HUES64 (cell line): Measurements from ENCODE around the gene FOXS1.
"Not testable (repeated sequence)": the region's sequence is repeated elsewhere in the genome, so short reads cannot be mapped to it uniquely, and the experiment has no call there.

Source experiments
- H3K27ac ChIP-seq: 2 replicates; pipeline ENCODE4 v1.7.0; 2013; ENCODE audit warnings: low read depth, low read length, inconsistent platforms
- H3K27me3 ChIP-seq: 2 replicates; pipeline ENCODE4 v1.6.1; 2013; ENCODE audit warnings: mild to moderate bottlenecking, low read length; ENCODE audit not compliant: insufficient read depth
- H3K36me3 ChIP-seq: 2 replicates; pipeline ENCODE4 v1.6.1; 2013; ENCODE audit warnings: mild to moderate bottlenecking, low read length; ENCODE audit not compliant: insufficient read depth
- H3K4me1 ChIP-seq: 2 replicates; pipeline ENCODE4 v1.6.1; 2013; ENCODE audit warnings: mild to moderate bottlenecking, low read length, moderate library complexity; ENCODE audit not compliant: insufficient read depth
- H3K4me3 ChIP-seq: 2 replicates; pipeline ENCODE4 v1.5.1; 2013; ENCODE audit warnings: mild to moderate bottlenecking, low read length, moderate library complexity
- H3K9ac ChIP-seq: 2 replicates; pipeline ENCODE4 v1.6.1; 2013; ENCODE audit warnings: mild to moderate bottlenecking, low read depth, low read length
- H3K9me3 ChIP-seq: 2 replicates; pipeline ENCODE4 v1.6.1; 2013; ENCODE audit warnings: low read depth, low read length; ENCODE audit not compliant: insufficient read depth
- WGBS: fragments of 150-250, 120-280 bp; methylation state at CpG from one replicate; pipeline ENCODE4 v1.1.7; 2013; ENCODE audit warnings: missing lambda C conversion rate; 5-methylcytosine and 5-hydroxymethylcytosine counted together

Gene FOXS1

GRCh38 chr20:31828016-31828415, 17.4 kb downstream of the FOXS1 start:
- not testable (repeated sequence) for H3K9me3 ChIP-seq, H3K4me1 ChIP-seq, H3K27me3 ChIP-seq, H3K4me3 ChIP-seq, H3K36me3 ChIP-seq, H3K9ac ChIP-seq, H3K27ac ChIP-seq
- WGBS = 97% methylated on average over 11 of the region's 11 CpGs

DNA sequence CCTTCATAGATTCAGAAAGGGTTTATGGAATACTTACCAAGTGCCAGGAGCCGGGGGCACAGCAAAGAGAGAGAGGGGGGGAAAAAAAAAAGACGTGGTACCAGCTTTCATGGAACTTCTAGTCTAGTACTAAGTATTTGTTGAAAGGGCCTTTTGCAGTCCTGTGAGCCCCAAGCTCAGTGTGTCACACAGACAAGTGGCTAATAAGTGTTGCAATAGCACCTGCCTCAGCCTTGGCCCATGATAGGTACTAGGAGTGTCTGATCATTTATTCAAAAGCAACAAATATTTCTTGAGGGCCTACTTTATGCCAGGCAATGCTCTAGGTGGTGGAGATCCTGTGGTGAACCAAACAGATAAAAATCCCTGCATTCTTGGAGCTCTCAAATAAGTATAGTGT, 18.3 kb downstream of the FOXS1 start:
- H3K9me3 ChIP-seq = no peaks in the 10 kb centered on the region
- no peaks in the 10 kb centered on the region for H3K36me3 ChIP-seq
- H3K4me3 ChIP-seq = no peak overlapping the region
- H3K4me1 ChIP-seq = no peaks in the 10 kb centered on the region
- no peak overlapping the region for H3K9ac ChIP-seq
- H3K27ac ChIP-seq = no peak overlapping the region
- 78% methylated on average over 2 of the region's 2 CpGs for WGBS
- H3K27me3 ChIP-seq = no peaks in the 10 kb centered on the region

DNA sequence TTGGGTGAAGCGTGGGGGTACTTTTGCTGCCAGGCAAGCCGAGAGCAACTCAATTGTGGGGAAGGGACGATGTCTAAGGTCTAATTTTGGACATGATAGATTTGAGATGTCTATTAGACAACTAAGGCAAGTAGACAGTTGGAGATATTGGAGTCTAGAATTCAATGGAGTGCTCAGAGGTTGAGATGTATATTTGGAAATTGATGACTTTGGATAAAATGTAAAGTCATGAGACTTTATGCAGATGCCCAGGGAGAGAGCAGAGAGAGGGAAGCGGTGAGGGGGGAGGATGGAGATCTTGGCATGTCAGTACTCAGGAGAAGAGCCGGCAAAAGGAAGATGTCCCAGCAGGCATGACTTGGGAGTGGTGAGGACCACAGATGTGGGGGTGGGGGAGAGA, 19.3 kb downstream of the FOXS1 start:
- Histone ChIP-seq H3K9me3 (no peaks in the 10 kb centered on the region), H3K9ac (no peak overlapping the region), H3K4me1 (no peaks in the 10 kb centered on the region), H3K27ac (no peak overlapping the region), H3K4me3 (no peak overlapping the region), H3K36me3 (no peaks in the 10 kb centered on the region), H3K27me3 (no peaks in the 10 kb centered on the region)
- 90% methylated on average over 5 of the region's 5 CpGs for WGBS

DNA sequence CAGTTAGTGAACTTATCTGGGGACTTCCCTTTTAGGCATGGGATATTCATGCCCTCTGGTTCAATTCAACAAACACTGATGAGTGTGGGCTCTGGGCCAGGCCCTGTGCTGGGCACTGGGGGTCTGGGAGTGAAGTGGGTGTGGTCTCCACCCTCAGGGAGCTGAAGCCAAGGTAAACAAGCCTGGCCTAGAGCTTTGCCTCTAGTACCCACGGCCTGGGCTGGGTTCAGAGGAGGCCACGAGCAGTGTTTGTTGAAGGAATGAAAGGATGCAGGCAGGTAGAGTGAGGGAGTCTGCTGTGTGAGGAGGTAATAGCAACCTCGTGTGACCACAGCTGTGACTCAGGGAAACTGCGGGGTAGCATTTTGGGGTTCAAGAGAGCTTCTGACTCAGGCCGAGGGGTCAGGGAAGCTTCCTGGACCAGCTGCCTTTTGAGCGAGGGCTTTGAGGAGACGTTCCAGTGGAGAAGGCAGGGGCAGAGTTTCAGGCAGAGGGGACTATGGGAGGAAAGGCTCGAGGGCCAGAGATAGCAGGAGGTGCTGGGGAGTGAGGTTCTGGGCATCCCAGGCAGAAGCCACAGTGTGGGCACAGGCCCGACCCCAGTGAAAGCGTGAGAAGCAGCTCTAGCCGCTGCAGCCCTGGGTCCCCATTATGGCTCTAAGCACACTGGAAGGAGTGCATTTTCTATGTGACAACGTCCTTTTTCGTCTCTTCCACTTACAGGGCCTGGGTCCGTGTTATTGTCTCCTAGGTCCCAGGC, 20.7 kb downstream of the FOXS1 start:
- H3K4me3 ChIP-seq = no peak overlapping the region
- 87% methylated on average over 14 of the region's 14 CpGs for WGBS
- no peak overlapping the region for H3K27ac ChIP-seq
- no peaks in the 10 kb centered on the region for H3K27me3 ChIP-seq
- H3K9me3 ChIP-seq = no peaks in the 10 kb centered on the region
- no peaks in the 10 kb centered on the region for H3K36me3 ChIP-seq
- H3K9ac ChIP-seq = no peak overlapping the region
- H3K4me1 ChIP-seq = no peaks in the 10 kb centered on the region

GRCh38 chr20:31824125-31824485, 21.3 kb downstream of the FOXS1 start:
- Histone ChIP-seq H3K9ac (no peak overlapping the region), H3K36me3 (no peaks in the 10 kb centered on the region), H3K4me3 (no peak overlapping the region), H3K27me3 (no peaks in the 10 kb centered on the region), H3K4me1 (no peaks in the 10 kb centered on the region), H3K27ac (no peak overlapping the region), H3K9me3 (no peaks in the 10 kb centered on the region)
- WGBS = 90% methylated on average over 4 of the region's 4 CpGs

- Histone ChIP-seq H3K36me3 (no peaks in the 10 kb centered on the region), H3K4me1 (no peaks in the 10 kb centered on the region), H3K4me3 (no peak overlapping the region), H3K27ac (no peak overlapping the region), H3K9ac (no peak overlapping the region), H3K27me3 (no peaks in the 10 kb centered on the region), H3K9me3 (no peaks in the 10 kb centered on the region)
- 80% methylated on average over 14 of the region's 14 CpGs for WGBS
Observed at GRCh38 chr20:31823360-31824124, 21.9 kb downstream of the FOXS1 start.

- H3K9ac ChIP-seq = no peak overlapping the region
- H3K4me3 ChIP-seq = no peak overlapping the region; the same call in 1 of the 2 replicates
- H3K4me1 ChIP-seq = no peaks in the 10 kb centered on the region
Observed at GRCh38 chr20:31822421-31823330, 22.7 kb downstream of the FOXS1 start.

GRCh38 chr20:31821427-31821826, 24.0 kb downstream of the FOXS1 start:
- WGBS = 80% methylated on average over 5 of the region's 5 CpGs
- no peaks in the 10 kb centered on the region for H3K36me3 ChIP-seq
- H3K4me3 ChIP-seq = no peak overlapping the region
- no peak overlapping the region for H3K27ac ChIP-seq
- H3K27me3 ChIP-seq = no peaks in the 10 kb centered on the region
- no peaks in the 10 kb centered on the region for H3K4me1 ChIP-seq
- no peaks in the 10 kb centered on the region for H3K9me3 ChIP-seq
- no peak overlapping the region for H3K9ac ChIP-seq

More at GRCh38 chr20:31822421-31823330, 22.7 kb downstream of the FOXS1 start:
- Histone ChIP-seq H3K27ac (no peak overlapping the region), H3K9me3 (no peaks in the 10 kb centered on the region), H3K36me3 (no peaks in the 10 kb centered on the region), H3K27me3 (no peaks in the 10 kb centered on the region)
- 18% methylated on average over 25 of the region's 29 CpGs for WGBS

- no peaks in the 10 kb centered on the region for H3K9me3 ChIP-seq
- H3K4me3 ChIP-seq = no peak overlapping the region
- WGBS = 86% methylated on average over 6 of the region's 6 CpGs
- H3K27ac ChIP-seq = no peak overlapping the region
- H3K4me1 ChIP-seq = peaks cover 3% of the 10 kb centered on the region; the same call in 1 of the 2 replicates
- H3K9ac ChIP-seq = no peak overlapping the region
- no peaks in the 10 kb centered on the region for H3K36me3 ChIP-seq
- H3K27me3 ChIP-seq = no peaks in the 10 kb centered on the region
Observed at GRCh38 chr20:31820228-31820627, 25.2 kb downstream of the FOXS1 start.

DNA sequence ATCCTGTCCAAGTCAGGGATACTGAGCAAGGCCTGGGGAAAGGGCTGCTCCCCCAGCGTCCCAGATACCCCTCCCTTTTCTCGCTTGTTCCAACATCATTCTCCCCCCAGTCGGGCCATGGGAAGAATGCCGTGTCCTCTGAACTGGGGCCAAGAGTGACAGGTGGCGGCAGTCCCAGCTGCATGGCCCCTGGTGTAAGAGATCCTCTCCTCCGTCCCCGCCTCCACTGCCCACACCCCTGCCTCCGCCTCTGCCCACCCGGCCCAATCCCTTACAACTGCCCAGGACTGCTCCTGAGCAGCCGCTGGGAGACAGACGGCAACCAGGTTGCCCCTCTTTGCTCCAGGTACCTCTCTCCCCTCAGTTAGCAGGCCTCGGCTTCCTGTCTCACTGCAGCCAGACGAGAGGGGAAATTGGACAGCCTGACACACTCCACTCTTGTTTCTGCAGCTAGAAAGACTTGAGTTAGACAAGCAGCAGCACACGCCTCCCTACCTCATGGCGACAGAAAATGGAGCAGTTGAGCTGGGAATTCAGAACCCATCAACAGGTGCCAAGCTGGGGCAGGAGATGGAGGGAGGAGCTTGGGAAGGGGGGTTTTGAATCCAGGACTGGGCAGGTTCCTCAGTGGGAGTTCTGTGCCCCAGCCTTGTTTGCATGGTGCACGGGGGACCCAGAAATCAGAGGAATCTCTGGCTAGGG, 26.2 kb downstream of the FOXS1 start, which contains the start of gene MYLK2:
MYLK2 (plus strand) TSS at position 274 of the 702 bp plus-strand sequence; CDS start at position 499, 225 bp downstream.
- H3K4me3 ChIP-seq = no peak within 1 kb of the TSS
- H3K27me3 ChIP-seq = no peaks in the 10 kb centered on the region
- peaks cover 7% of the 10 kb centered on the region; the same call in 1 of the 2 replicates for H3K4me1 ChIP-seq
- H3K9ac ChIP-seq = no peak within 1 kb of the TSS
- no peaks in the 10 kb centered on the region for H3K36me3 ChIP-seq
- H3K27ac ChIP-seq = no peak within 1 kb of the TSS
- no peaks in the 10 kb centered on the region for H3K9me3 ChIP-seq
- WGBS = 84% methylated on average over 16 of the region's 16 CpGs
